GM19023 (cell line): ENCODE results near the gene KATNAL2.

Experiments
- ATAC-seq: cut with Tn5 transposase; IDR thresholded peaks from one replicate; pipeline ENCODE4 v1.9.1; 2021; ENCODE audit warnings: mild to moderate bottlenecking, moderate library complexity; ENCODE audit not compliant: unreplicated experiment

KATNAL2 gene

GRCh38 chr18:46917108-46917802, at the start of gene KATNAL2, which contains the start of gene PIAS2:
Gene KATNAL2 (plus strand): TSS chr18:46917602. CDS start chr18:46946873, 29,271 bp downstream.
Gene PIAS2 (minus strand): TSS chr18:46917507. CDS start chr18:46917345, 162 bp downstream.
- ATAC-seq = peak; percentile 86

- ATAC-seq = no peak
Measured at GRCh38 chr18:46868169-46868921, 49.1 kb upstream of the KATNAL2 start.

GRCh38 chr18:46877329-46877987, 39.9 kb upstream of the KATNAL2 start:
- ATAC-seq = no peak

GRCh38 chr18:46883180-46883579, 34.2 kb upstream of the KATNAL2 start:
- no peak for ATAC-seq

- ATAC-seq = no peak
Measured at GRCh38 chr18:46886893-46887292, 30.5 kb upstream of the KATNAL2 start.

GRCh38 chr18:46888965-46889364, 28.4 kb upstream of the KATNAL2 start:
- no peak for ATAC-seq

GRCh38 chr18:46891742-46892214, 25.6 kb upstream of the KATNAL2 start:
- ATAC-seq = peak; percentile 85

- ATAC-seq = peak; percentile 48
Measured at GRCh38 chr18:46892842-46893241, 24.6 kb upstream of the KATNAL2 start.

- ATAC-seq = no peak
Measured at GRCh38 chr18:46893360-46893759, 24.0 kb upstream of the KATNAL2 start.

- no peak for ATAC-seq
Measured at GRCh38 chr18:46894124-46894523, 23.3 kb upstream of the KATNAL2 start.

- ATAC-seq = no peak
Measured at GRCh38 chr18:46899274-46899948, 18.0 kb upstream of the KATNAL2 start.

GRCh38 chr18:46903406-46903805, 14.0 kb upstream of the KATNAL2 start:
- no peak for ATAC-seq

GRCh38 chr18:46909497-46909896, 7.9 kb upstream of the KATNAL2 start:
- ATAC-seq = no peak

GRCh38 chr18:46910856-46911255, 6.5 kb upstream of the KATNAL2 start:
- ATAC-seq = no peak

- ATAC-seq = no peak
Measured at GRCh38 chr18:46915800-46916550, 1.4 kb upstream of the KATNAL2 start.

GRCh38 chr18:46916551-46917107, 773 bp upstream of the KATNAL2 start:
- peak; percentile 31 for ATAC-seq

GRCh38 chr18:46917803-46918600, 600 bp downstream of the KATNAL2 start:
- peak; percentile 21 for ATAC-seq

GRCh38 chr18:46920067-46920466, 2.7 kb downstream of the KATNAL2 start:
- ATAC-seq = no peak

GRCh38 chr18:46920653-46921052, 3.3 kb downstream of the KATNAL2 start:
- no peak for ATAC-seq
